DOHH2 (cell line): ENCODE data around the gene ALPI.

Source experiments
- H3F3A ChIP-seq: fragments of 200-600 bp; sonication (generic), shearing (Covaris generic); 2 replicates; pipeline ENCODE4 v1.6.0; 2016; ENCODE audit warnings: antibody characterized with exemption, mild to moderate bottlenecking; ENCODE audit not compliant: control insufficient read depth, insufficient read depth
- H3K27ac ChIP-seq: fragments of 200-600 bp; sonication (generic); 2 replicates; pipeline ENCODE4 v1.5.1; 2014; ENCODE audit warnings: low read depth, mild to moderate bottlenecking, low read length, moderate library complexity
- H3K27me3 ChIP-seq: fragments of 200-600 bp; sonication (generic); 2 replicates; pipeline ENCODE4 v1.6.1; 2014; ENCODE audit warnings: mild to moderate bottlenecking, low read length, mixed read lengths; ENCODE audit not compliant: control insufficient read depth
- H3K36me3 ChIP-seq: fragments of 200-600 bp; sonication (generic); 2 replicates; pipeline ENCODE4 v1.6.1; 2014; ENCODE audit warnings: mild to moderate bottlenecking, low read length, moderate library complexity, mixed read lengths; ENCODE audit not compliant: control insufficient read depth
- H3K4me1 ChIP-seq: fragments of 200-600 bp; sonication (generic); 2 replicates; pipeline ENCODE4 v1.6.1; 2014; ENCODE audit warnings: mild to moderate bottlenecking, low read length, mixed read lengths; ENCODE audit not compliant: control insufficient read depth
- H3K4me2 ChIP-seq: fragments of 200-600 bp; sonication (generic); 2 replicates; pipeline ENCODE4 v1.6.0; 2014; ENCODE audit warnings: mild to moderate bottlenecking, low read length, moderate library complexity
- H3K4me3 ChIP-seq: fragments of 200-600 bp; sonication (generic); 2 replicates; pipeline ENCODE4 v1.5.1; 2014; ENCODE audit warnings: mild to moderate bottlenecking, low read length, mixed read lengths
- H3K79me2 ChIP-seq: fragments of 200-600 bp; sonication (generic); 2 replicates; pipeline ENCODE4 v1.6.1; 2014; ENCODE audit warnings: mild to moderate bottlenecking, low read length, mixed read lengths; ENCODE audit not compliant: control insufficient read depth
- H3K9me2 ChIP-seq: fragments of 200-600 bp; sonication (generic); replicated peaks from 2 replicates; pipeline ENCODE4 v1.6.1; 2014; ENCODE audit warnings: mild to moderate bottlenecking, low read length, mixed read lengths; ENCODE audit not compliant: control insufficient read depth
- H3K9me3 ChIP-seq: fragments of 200-600 bp; sonication (generic); 2 replicates; pipeline ENCODE4 v1.6.1; 2014; ENCODE audit warnings: antibody characterized with exemption, low read length, mixed read lengths; ENCODE audit not compliant: control insufficient read depth, insufficient read depth
- H4K20me1 ChIP-seq: fragments of 200-600 bp; sonication (generic); 2 replicates; pipeline ENCODE4 v1.6.0; 2014; ENCODE audit warnings: low read depth, mild to moderate bottlenecking, antibody characterized with exemption, low read length, moderate library complexity; ENCODE audit not compliant: control insufficient read depth, insufficient read depth
- CTCF ChIP-seq: fragments of 200-600 bp; sonication (generic); IDR thresholded peaks from one replicate; pipeline ENCODE4 v1.5.1; 2014; ENCODE audit warnings: antibody characterized with exemption, mild to moderate bottlenecking, low read depth, low read length; ENCODE audit not compliant: poor library complexity, severe bottlenecking
- EZH2phosphoT487 ChIP-seq: fragments of 200-600 bp; sonication (generic); IDR thresholded peaks from 2 replicates; pipeline ENCODE4 v1.6.1; 2017; ENCODE audit warnings: borderline replicate concordance, mild to moderate bottlenecking, antibody characterized with exemption, low read length, moderate library complexity, mixed read lengths

The ALPI gene

GRCh38 chr2:232481322-232482140, 25.6 kb downstream of the ALPI start:
- TF ChIP-seq EZH2phosphoT487, result no peak
- TF ChIP-seq CTCF, result no peak
- no peaks in the 10 kb centered on the region for H3F3A ChIP-seq
- H3K4me3 ChIP-seq, result no peak overlapping the region
- H3K27me3 ChIP-seq, result no peaks in the 10 kb centered on the region
- no peaks in the 10 kb centered on the region for H3K36me3 ChIP-seq
- H3K4me1 ChIP-seq, result no peaks in the 10 kb centered on the region; the same call in 1 of the 2 replicates
- no peak overlapping the region for H3K4me2 ChIP-seq
- H3K79me2 ChIP-seq, result no peaks in the 10 kb centered on the region
- H4K20me1 ChIP-seq, result no peaks in the 10 kb centered on the region
- H3K9me3 ChIP-seq, result no peaks in the 10 kb centered on the region
- no peak overlapping the region for H3K27ac ChIP-seq
- H3K9me2 ChIP-seq, result no peaks in the 10 kb centered on the region

- Histone ChIP-seq H3K4me2 (no peak overlapping the region), H3K4me3 (no peak overlapping the region), H3K79me2 (no peaks in the 10 kb centered on the region), H3K9me2 (no peaks in the 10 kb centered on the region), H3K9me3 (no peaks in the 10 kb centered on the region), H3F3A (no peaks in the 10 kb centered on the region), H4K20me1 (no peaks in the 10 kb centered on the region), H3K27ac (no peak overlapping the region), H3K27me3 (no peaks in the 10 kb centered on the region), H3K36me3 (no peaks in the 10 kb centered on the region), H3K4me1 (no peaks in the 10 kb centered on the region)
- TF ChIP-seq EZH2phosphoT487 (no peak), CTCF (no peak)
Observed at GRCh38 chr2:232482301-232483238, 26.6 kb downstream of the ALPI start.

GRCh38 chr2:232483311-232483922, 27.5 kb downstream of the ALPI start:
- H3K9me3 ChIP-seq, result no peaks in the 10 kb centered on the region
- no peaks in the 10 kb centered on the region for H3F3A ChIP-seq
- no peaks in the 10 kb centered on the region for H3K9me2 ChIP-seq
- H3K4me1 ChIP-seq, result no peaks in the 10 kb centered on the region
- no peak overlapping the region for H3K27ac ChIP-seq
- H4K20me1 ChIP-seq, result no peaks in the 10 kb centered on the region
- no peak overlapping the region for H3K4me3 ChIP-seq
- no peak overlapping the region for H3K4me2 ChIP-seq
- H3K36me3 ChIP-seq, result no peaks in the 10 kb centered on the region
- no peak for TF ChIP-seq EZH2phosphoT487
- no peaks in the 10 kb centered on the region for H3K79me2 ChIP-seq
- H3K27me3 ChIP-seq, result no peaks in the 10 kb centered on the region
